Adipose tissue (tissue), 3 donors: ENCODE data around the gene PAX4. TPM values are rescaled to one million over a fixed set of nuclear protein-coding genes. Genes with fewer than 3 reads are reported as not detected.
"Not testable (repeated sequence)": the region's sequence is repeated elsewhere in the genome, so short reads cannot be mapped to it uniquely, and the experiment has no call there.

Experiments
- H3K27ac ChIP-seq: one replicate; pipeline ENCODE4 v1.5.1; 2013; ENCODE audit warnings: low read depth, low read length
- WGBS, 3 donors: extraction: QIAGEN DNeasy Blood & Tissue Kit; methylation state at CpG; one replicate each; pipeline ENCODE4 v1.1.7; 2013; 5-methylcytosine and 5-hydroxymethylcytosine counted together
- polyA plus RNA-seq, 3 donors: library from polyadenylated mRNA; stranded (reverse); fragments of 200-250 nt; gene quantifications; one replicate each; pipeline ENCODE4 v1.2.3, GENCODE V29; 2013
- donor health status: healthy with polysubstance abuse.
- donor health status: Bipolar disorder and iron deficiency.
- donor health status: healthy.

Gene PAX4
- polyA plus RNA-seq, 3 donors, result not detected

DNA sequence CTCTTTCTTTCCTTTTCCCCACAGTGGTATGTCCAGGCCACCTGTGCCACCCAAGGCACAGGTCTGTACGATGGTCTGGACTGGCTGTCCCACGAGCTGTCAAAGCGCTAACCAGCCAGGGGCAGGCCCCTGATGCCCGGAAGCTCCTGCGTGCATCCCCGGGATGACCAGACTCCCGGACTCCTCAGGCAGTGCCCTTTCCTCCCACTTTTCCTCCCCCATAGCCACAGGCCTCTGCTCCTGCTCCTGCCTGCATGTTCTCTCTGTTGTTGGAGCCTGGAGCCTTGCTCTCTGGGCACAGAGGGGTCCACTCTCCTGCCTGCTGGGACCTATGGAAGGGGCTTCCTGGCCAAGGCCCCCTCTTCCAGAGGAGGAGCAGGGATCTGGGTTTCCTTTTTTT, 26.8 kb downstream of the PAX4 start:
- 88 to 97% (median 94%) methylated on average over 7 of the region's 7 CpGs for WGBS, 3 donors
- H3K27ac ChIP-seq, result no peak overlapping the region

DNA sequence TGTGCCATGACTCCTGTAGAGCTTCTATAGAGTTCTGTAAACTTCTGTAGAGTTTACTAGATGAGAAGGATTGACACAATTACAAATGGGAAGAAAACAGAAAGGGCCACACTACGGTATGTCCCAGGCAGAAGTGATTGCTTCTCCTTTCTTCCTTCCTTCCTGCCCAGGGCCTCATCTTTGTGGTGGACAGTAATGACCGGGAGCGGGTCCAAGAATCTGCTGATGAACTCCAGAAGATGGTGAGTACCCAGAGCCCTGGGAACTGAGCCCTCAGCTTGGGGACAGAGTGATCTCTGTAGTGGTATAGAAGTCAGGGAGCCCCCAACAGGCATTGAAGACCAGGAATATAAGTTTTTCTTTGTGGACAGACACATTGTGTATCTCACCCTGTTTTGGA, 28.0 kb downstream of the PAX4 start:
- no peak overlapping the region for H3K27ac ChIP-seq
- 42 to 70% (median 57%) methylated on average over 3 of the region's 3 CpGs for WGBS, 3 donors

- 3 to 8% (median 7%) methylated on average over 40 to 43 of the region's 43 CpGs for WGBS, 3 donors
- no peak overlapping the region for H3K27ac ChIP-seq
Observed at GRCh38 chr7:127588697-127589482, 29.1 kb downstream of the PAX4 start.

GRCh38 chr7:127588019-127588696, 29.8 kb downstream of the PAX4 start, which contains the start of gene ARF5:
Gene ARF5, plus strand, starts transcription at chr7:127588411. Its CDS starts 88 bp downstream, at chr7:127588499.
- H3K27ac ChIP-seq, result peak within 1 kb of the TSS; percentile 46
- 0 to 1% (median 1%) methylated on average over 56 to 77 of the region's 77 CpGs for WGBS, 3 donors

DNA sequence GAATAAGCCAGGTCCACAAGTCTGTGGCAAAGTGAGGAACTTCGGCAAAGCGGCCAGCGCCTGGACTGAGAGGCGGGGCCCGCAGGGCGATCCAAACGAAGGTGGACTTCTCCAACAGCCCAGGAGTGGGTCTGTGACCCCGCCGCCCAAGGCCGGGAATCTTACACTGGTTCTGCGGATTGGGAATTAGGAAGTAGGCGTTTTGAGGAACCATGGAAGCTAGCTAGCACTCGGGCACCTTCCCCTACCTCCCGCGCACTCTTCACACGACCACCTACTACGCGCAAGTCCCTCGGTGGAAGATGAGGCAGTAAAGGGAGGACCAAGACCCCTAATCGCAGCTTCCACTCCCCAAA, 30.3 kb downstream of the PAX4 start:
- 32 to 48% (median 47%) methylated on average over 20 of the region's 20 CpGs for WGBS, 3 donors
- peak overlapping the region; percentile 46 for H3K27ac ChIP-seq

DNA sequence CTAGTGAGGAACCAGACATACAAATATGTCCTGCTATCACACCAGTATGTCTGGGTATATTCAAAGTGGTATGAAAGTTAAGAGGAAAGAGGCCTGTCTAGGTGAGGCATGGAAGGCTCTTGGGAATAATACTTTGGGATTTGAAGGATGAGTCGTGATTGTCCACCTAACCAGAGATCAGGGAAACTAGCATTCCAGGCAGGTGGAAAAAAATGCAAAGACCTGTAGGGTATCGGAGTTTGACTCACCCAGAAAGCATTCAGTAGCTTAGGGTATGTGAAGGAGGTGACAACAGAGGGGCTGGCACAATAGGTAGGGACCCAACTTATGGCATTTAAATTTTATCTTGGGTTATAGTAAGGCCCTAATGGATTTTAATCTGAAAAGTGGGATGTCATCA, 31.6 kb downstream of the PAX4 start:
- no peak overlapping the region for H3K27ac ChIP-seq
- 95 to 97% (median 96%) methylated on average over 2 of the region's 2 CpGs for WGBS, 3 donors

DNA sequence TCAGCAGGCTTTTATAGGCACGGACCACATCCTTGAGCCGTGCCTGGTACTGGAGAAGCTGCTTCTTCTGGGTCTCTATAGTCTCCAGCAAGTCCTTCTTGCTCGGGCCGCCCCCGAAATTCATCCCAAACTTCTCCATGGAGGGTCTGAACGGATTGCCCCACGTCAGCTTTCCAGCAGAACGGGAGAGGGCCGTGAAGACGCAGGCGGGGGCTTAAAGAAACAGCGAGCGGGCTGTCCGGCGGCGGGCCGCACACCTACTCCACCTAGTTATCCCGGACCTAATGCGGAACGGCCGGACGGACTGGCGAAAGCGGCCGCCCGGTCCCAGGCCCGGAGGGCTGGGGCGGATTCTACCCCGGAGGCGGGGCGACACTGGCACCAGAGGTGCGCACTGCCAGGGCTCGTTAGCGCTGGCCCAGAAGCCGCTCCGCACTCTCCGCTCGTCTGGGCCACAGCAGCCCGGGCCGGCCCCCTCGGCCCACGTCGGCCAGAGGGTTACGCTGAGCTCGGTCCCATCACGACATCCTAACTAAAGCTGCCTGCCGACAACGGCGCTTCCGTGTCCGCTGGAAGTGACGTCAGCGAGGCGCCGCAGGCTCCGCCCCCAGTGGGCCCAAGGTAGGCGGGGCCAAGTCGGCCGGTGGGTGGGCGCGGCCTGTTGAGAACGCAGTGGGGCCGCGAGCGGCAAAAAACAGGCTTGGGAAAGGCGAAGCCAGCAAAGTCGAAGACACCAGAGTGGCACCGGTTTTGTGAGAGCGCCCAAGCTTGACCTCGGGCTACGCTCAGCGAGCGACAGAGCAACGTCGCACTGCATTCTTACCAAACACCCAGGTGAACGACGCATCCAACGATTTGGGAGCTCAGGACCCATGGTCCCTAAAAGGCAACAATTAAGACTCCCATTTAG, 32.6 kb downstream of the PAX4 start, which contains the start of gene GCC1:
TSS of gene GCC1 (minus strand) at position 553 of the 910 bp plus-strand sequence. CDS start at position 139, 414 bp downstream.
- WGBS, 3 donors, result 2 to 3% (median 3%) methylated on average over 75 to 78 of the region's 78 CpGs
- peak within 1 kb of the TSS; percentile 62 for H3K27ac ChIP-seq

GRCh38 chr7:127584648-127585043, 33.3 kb downstream of the PAX4 start:
- 24 to 38% (median 29%) methylated on average over 12 of the region's 12 CpGs for WGBS, 3 donors
- H3K27ac ChIP-seq, result no peak overlapping the region

- 37 to 69% (median 58%) methylated on average over 14 of the region's 14 CpGs for WGBS, 3 donors
- H3K27ac ChIP-seq, result no peak overlapping the region
Observed at GRCh38 chr7:127582361-127582760, 35.6 kb downstream of the PAX4 start.

- no peak overlapping the region for H3K27ac ChIP-seq
- WGBS, 3 donors, result 88 to 93% (median 93%) methylated on average over 1 of the region's 1 CpG
Observed at GRCh38 chr7:127581716-127582115, 36.2 kb downstream of the PAX4 start.

DNA sequence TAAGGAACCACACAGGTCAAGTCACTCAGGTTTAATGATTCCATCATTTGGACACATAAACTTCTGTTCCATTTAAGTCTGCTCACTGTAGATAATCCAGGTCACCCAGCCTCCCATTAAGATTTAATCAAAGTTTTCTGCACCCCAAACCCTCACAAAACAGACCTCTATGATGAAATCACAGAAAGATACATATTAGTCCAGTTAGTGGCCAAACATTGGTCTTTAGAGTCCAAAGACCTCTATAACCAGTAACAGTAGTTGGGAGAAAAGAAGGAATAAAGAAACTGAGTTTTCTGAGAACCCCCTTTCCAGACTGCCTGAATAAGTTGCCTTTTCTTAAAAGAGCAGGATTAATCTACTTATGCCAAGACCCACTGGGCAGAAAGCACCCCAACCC, 37.3 kb downstream of the PAX4 start:
- H3K27ac ChIP-seq, result no peak overlapping the region

GRCh38 chr7:127578711-127579275, 39.1 kb downstream of the PAX4 start:
- no peak overlapping the region for H3K27ac ChIP-seq
- WGBS, 3 donors, result 77 to 85% (median 83%) methylated on average over 4 of the region's 4 CpGs

DNA sequence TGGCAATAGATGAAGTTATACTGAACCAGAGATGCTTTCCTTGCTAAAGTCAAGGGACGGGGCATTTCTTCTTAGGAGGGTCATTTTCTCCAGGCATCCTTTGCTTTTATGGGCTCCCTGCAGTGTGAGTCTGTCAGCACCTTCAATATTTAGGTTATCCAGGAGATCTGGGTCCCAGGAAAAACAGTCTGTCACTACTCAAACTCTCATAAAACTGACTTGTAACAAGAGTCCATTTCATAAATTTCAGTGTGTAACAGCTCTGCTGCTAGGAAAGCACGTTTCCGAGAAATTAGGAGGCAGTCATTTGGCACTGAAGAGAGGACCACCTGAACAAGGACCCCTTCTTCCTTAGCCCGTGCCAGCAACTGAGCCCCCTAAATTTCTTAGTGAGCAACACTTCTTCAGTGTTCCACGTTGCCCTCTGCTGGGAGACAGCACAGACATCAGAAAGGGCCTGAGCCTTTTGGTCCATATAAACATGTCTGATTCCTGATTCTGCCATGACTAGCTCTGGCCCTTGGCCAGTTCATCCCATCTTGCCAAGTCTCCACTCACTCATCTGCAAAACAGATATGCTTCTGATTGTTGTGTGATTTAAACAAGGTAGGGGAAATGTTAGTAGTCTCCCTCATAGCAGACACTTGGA, 39.8 kb downstream of the PAX4 start:
- H3K27ac ChIP-seq, result no peak overlapping the region
- 73 to 79% (median 76%) methylated on average over 5 of the region's 5 CpGs for WGBS, 3 donors

- H3K27ac ChIP-seq, result no peak overlapping the region
- 66 to 79% (median 67%) methylated on average over 3 of the region's 3 CpGs for WGBS, 3 donors
Observed at GRCh38 chr7:127571741-127572505, 46.0 kb downstream of the PAX4 start.

DNA sequence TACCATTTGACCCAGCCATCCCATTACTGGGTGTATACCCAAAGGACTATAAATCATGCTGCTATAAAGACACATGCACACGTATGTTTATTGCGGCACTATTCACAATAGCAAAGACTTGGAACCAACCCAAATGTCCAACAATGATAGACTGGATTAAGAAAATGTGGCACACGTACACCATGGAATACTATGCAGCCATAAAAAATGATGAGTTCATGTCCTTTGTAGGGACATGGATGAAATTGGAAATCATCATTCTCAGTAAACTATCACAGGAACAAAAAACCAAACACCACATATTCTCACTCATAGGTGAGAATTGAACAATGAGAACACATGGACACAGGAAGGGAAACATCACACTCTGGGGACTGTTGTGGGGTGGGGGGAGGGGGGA, 49.9 kb downstream of the PAX4 start:
- H3K27ac ChIP-seq, result not testable (repeated sequence)
- no CpG with 5 or more reads among the region's 3 CpGs for WGBS, 3 donors

- 75 to 83% (median 83%) methylated on average over 3 of the region's 3 CpGs for WGBS, 3 donors
- H3K27ac ChIP-seq, result no peak overlapping the region
Observed at GRCh38 chr7:127566242-127566641, 51.7 kb downstream of the PAX4 start.
